HG03159 (cell line): ENCODE measurements around the gene TMEM179.
"Not testable (repeated sequence)": the region's sequence is repeated elsewhere in the genome, so short reads cannot be mapped to it uniquely, and the experiment has no call there.

Experiments used
- ATAC-seq: cut with Tn5 transposase; IDR thresholded peaks from one replicate; pipeline ENCODE4 v1.9.1; 2021; ENCODE audit warnings: mild to moderate bottlenecking, moderate library complexity; ENCODE audit not compliant: unreplicated experiment

The TMEM179 gene

GRCh38 chr14:104588066-104588857 lies 16.3 kb downstream of the TMEM179 start:
- ATAC-seq: no peak

DNA sequence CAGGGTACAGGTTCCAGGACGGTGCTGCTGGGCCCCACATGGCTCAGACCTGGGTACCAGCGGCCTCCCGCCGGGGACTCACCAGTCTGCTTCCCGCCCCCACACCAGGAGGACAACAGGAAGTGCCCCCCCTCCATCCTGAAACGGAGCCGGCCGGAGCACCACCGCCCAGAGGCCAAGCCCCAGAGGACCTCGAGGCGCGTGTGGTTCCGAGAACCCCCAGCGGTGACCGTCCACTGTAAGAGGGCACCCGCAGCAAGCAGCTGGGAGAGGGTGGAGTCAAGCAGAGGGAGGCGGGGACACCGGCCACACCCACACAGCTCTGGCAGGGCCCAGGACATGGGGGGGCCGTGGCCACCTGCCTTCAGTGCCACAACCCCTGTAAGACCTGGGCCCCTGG lies 16.9 kb downstream of the TMEM179 start:
- no peak for ATAC-seq

- ATAC-seq: no peak
Measured at GRCh38 chr14:104586832-104587620, 17.5 kb downstream of the TMEM179 start.

DNA sequence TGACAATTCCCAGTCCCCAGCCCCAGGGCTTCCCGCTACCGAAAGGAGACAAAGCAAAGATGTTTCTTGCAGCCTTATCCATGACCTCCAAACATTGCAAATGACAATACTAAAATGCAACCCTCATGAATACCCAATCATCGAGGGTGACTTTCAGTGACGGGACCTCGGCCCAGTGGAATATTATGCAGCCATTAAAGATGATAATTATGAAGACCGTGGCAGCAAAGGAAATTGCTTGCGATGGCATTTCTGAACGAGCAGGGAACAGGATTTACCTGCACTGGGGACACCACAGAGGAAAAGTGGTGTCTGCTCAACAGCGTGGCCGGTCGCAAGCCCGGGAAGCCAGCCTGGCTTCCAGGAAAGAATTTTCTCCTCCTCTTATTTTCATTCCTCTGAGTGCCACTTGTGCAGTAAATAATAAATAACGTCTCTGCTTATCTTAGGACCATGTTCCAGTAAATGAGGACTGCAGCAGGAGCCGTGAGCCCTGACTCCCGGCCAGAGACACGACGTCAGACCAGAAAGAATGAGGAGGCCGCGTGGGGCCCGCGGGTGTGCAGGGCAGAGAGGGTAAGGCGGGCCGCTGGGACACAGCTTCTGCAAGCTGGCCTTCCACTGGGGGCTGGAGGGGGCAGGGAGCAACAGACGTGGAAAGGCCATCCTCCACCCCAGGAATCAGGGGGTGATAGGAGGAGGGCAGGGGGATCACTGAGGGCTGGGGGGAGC lies 18.4 kb downstream of the TMEM179 start:
- ATAC-seq: no peak

- no peak for ATAC-seq
Measured at GRCh38 chr14:104584557-104584956, 20.0 kb downstream of the TMEM179 start.

- no peak for ATAC-seq
Measured at GRCh38 chr14:104583424-104584306, 20.9 kb downstream of the TMEM179 start.

- no peak for ATAC-seq
Measured at GRCh38 chr14:104582662-104583061, 21.9 kb downstream of the TMEM179 start.

GRCh38 chr14:104582005-104582404 lies 22.6 kb downstream of the TMEM179 start:
- no peak for ATAC-seq

DNA sequence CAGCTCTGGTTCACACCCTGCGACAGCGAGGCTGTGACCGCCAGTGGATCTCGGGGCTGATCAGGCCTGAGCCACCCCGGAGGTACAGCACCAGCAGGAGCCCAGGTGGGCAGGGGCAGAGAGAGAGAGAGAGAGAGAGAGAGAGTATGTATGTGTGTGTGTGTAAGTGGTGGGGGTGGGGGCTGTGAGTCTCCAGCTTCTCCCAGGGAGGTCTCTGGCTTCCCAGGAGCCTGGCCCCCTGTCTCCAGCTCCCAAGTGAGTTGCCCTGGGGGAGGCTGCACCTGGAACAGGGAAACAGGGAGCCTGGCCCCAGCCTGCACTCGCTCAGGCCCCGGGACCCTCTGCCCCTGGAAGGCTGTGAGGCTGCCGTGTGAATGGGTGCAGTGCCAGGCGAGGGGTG lies 23.1 kb downstream of the TMEM179 start:
- ATAC-seq: no peak

DNA sequence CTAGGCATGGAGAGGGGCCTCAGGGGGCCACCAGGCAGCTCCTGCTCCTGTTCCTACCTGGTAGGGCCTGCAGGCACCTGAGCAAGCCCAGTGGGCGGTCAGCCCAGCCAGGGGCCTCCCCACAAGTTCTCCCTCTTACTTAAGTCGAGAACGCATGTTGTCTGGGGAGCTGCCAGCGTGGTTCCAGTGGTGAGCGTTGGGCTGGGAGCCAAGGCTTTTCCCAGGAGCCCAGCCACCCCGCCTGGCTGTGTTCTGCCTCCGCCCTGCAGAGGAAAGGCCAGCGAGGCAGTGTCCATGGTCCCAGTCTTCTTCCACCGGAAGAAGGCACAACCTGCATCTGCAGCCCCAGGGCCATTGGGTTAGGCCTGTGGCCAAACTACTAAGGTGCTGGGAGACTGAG lies 23.6 kb downstream of the TMEM179 start:
- ATAC-seq: no peak

- ATAC-seq: not testable (repeated sequence)
Measured at GRCh38 chr14:104579939-104580338, 24.6 kb downstream of the TMEM179 start.

DNA sequence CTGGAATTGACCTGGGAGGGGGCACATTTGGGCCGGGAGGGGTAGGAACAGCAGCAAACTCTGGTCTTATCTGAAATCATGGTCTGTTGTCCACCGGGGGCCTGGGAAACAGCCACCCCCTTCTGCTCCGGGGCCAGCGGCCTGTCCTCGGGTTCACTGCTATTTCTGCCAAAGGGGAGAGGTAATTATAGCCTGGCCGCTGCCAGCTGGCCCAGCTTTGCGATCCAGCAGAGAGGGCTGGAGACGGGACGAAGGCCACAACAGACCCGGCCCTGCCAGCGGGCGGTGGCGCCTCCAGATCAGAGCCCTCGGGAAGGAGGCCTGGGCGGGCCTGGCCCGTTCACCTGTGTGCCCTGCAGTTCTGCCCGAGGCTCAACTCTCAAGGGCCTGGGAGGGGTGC lies 25.1 kb downstream of the TMEM179 start, which contains the start of gene C14orf180:
Gene C14orf180, plus strand, starts transcription at position 258 of the 400 bp plus-strand sequence. CDS start 6,667 bp downstream, outside the sequence.
- no peak for ATAC-seq

DNA sequence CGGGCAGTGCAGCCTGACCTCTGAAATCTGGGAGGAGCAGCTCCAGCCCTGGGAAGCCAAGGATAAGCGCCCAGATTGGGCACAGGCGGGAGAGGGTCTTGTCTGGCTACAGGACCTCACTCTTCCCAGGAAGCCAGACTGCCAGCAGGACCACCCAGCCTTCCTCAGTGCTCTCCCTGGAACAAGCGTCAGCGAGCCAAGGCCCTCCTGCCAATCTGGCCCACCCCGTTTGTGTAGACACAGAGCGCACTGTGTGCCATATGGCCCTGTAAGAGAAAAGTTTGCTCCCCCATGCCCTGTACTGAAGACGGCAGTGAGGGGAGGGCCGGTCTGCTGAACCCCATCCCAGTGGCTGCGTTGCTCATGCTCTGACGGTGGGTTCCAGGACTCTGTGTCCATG lies 26.3 kb downstream of the TMEM179 start:
- ATAC-seq: no peak

GRCh38 chr14:104577847-104578301 lies 26.7 kb downstream of the TMEM179 start:
- no peak for ATAC-seq

DNA sequence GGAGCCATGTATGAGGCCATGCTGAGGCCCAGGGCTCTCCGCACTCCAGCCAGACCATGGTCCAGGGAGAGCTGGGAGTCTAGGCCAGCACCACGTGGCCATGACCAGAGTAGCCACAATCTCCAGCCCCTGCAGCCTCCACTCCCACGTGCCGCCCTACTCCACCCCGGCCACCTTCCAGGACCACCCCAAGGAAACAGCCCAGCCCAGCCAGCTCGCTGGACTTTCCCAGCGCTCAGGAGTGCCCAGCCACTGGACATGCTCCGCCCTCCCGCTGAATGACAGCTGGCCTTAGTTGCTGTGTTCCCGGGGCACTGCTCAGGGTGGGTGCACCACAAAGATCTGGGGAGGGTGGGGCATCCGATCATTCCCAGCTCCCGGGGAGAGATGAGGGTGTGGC lies 27.1 kb downstream of the TMEM179 start:
- no peak for ATAC-seq

DNA sequence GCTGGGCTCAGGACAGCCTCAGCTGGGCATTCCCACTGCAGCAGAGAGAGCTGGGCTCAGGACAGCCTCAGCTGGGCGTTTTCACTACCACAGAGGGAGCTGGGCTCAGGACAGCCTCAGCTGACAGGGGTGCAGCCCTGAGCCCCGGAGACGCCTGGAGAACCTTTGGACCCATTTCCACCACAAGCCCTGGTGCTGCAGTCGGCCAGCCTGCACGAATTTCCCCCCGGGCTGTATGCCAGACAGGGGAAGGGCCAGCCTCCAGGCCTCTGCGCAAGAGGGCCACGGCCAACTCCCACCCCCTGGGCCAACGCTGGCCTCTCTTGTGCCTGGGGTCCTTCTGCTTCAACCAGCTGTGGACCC lies 27.6 kb downstream of the TMEM179 start:
- no peak for ATAC-seq

DNA sequence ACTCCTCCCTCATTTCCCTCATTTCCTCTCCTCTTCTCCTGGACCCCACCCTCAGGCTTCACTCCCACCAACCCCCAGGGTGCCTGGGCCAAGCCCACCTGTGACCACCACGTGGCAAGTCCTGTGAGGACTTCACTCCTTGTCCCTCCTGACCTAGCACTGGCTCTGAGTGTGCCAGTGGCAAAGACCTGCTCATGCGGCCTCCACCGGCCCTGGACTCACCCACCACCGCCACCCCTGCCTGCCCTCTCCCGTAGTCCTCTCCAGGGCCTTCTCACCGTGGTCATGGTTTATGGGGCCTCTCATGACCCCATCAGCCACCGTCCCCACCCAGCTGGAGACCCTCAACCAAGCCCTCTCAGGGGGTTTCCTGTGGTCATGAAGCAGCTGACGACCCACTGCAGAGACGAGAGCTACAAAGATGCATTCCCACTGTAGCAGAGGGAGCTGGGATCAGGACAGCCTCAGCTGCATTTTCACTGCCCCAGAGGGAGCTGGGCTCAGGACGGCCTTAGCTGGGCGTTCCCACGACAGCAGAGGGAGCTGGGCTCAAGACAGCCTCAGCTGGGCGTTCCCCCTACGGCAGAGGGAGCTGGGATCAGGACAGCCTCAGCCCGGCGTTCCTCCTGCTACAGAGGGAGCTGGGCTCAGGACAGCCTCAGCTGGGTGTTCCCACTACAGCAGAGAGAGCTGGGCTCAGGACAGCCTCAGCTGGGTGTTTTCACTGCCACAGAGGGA lies 28.2 kb downstream of the TMEM179 start:
- ATAC-seq: no peak

- no peak for ATAC-seq
Measured at GRCh38 chr14:104574978-104575583, 29.5 kb downstream of the TMEM179 start.

DNA sequence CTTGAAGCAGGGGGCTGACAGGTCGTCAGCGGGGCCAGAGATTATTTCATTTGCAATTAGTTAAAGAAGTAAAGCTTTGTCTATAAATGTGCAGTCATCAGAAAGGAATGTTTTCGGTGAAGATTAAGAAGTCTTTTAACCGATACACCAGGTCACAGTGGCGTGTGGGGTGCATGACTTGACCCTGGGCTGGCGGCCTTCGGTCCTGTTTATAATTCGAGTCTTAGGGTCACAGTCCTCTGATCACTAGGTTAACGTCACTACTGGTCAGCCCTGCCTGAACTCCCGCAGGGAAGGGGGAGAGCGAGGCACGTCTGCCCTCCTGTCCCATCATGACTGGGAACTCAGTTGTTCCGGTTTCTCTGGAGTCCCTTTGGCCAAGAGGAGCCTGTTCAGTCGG lies 30.0 kb downstream of the TMEM179 start:
- ATAC-seq: no peak
